Activated CD4-positive, alpha-beta T cell treated with anti-CD3 and anti-CD28 coated beads, Interleukin-2, amount 50 U/mL, for 1 hour (primary cell): ENCODE data around the gene FHOD3.

Experiments
- DNase-seq: peaks from one replicate; pipeline ENCODE4 v3.0.0-alpha.2; 2020

Gene FHOD3

DNA sequence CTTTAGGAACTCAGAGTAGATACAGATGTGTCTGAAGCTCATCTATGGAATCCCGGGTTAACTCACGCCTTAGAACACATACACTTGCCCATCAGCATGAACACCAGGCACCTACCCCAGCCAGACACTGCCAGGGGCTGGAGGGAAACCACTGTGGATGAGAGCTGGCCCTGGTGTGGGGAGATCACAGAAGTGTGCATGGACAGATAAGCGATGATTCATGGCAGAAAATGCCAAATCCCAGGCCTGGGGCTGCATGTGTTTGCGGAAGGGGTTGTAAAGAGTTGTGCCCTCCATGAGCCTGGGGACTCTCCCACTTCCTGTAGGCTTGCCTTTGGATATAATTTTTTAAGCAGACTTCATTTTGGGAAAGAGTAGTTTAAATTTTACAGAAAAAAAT lies 193.4 kb downstream of the FHOD3 start:
- DNase-seq, result no peak

DNA sequence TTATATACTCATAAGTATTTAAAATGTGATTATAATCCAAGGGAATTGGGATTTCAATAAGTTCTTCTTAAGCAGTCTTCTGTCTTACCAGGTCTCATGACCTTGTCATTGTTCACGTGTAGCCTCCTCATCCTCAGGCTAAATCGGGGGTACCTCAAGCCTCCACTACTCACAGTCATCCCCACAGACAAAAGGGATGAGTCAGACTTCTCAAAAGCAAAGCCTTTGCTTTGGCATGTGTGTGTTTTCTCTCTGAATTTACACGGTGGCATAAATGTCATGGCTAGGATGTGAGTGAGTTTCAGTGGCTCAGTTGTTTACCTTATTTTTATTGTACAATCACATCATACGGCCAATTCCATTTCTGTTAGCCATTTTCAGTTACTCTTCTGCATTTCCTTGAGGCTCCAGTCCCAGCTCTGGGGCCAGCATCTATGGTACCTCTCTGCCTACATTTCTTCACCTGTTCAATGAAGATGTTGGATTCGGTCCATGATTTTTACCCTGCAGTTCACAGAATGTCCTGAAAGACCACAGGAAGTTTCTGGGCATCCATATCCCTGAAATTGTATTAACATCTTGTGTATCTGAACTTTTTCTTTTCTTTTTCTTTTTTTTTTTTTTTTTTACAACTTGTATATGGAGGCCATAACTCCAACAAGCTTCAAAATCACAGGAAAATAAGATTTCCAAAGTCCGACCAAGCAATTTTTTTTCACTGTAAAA lies 195.3 kb downstream of the FHOD3 start:
- no peak for DNase-seq

DNA sequence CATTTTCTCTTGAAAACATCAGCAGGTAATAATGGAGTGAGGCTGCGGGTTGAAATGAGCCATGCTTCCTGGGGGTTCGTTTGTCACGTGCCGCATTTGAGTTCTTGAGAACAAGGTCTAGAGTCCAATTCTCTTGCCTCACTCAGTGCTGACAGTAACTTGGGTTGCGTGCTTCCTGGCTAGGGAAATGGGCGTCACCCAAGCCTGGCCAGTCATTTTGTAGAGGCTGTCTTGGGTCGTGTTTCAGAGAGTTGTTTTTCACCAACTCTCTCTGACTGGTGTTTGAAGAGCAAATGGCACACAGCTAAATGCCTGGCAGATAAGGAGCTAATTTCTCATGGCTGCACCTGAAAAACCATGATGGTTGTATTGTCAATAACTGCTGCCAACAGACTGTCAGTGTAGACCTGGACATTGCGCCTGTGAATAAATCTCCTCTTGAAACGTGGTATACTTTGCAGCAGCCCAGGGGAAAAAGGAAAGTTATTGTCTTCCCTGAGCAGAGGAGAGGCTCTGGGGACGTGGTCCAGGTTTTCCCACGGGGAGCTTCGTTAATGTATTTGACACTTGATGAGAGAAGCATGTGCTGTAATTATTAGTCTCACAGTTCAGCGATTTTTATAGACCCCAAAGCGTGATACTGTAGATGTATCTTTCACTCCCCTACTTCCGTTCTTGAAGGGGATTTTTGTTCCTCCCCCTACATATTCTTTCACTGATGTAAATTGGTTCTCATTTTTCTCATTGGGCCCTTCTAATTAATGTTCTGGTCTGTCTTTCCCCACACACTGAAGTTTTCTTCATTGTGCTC lies 196.0 kb downstream of the FHOD3 start:
- no peak for DNase-seq

DNA sequence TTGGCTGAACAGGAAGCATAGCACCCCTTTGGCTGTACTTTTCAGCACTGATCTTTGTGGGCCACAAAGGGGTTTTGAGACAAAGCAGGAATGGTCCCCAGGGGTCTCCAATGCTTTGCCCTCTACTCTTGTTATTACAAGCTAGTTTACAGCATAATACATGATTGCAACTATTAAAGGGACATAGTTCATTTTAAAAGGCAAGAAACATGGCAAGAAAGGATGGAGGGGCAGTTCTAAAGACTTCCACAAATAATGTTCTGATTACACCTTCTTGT lies 196.6 kb downstream of the FHOD3 start:
- no peak for DNase-seq

- no peak for DNase-seq
Measured at GRCh38 chr18:36496022-36496421, 198.5 kb downstream of the FHOD3 start.

GRCh38 chr18:36499938-36500337 lies 202.4 kb downstream of the FHOD3 start:
- DNase-seq, result no peak

DNA sequence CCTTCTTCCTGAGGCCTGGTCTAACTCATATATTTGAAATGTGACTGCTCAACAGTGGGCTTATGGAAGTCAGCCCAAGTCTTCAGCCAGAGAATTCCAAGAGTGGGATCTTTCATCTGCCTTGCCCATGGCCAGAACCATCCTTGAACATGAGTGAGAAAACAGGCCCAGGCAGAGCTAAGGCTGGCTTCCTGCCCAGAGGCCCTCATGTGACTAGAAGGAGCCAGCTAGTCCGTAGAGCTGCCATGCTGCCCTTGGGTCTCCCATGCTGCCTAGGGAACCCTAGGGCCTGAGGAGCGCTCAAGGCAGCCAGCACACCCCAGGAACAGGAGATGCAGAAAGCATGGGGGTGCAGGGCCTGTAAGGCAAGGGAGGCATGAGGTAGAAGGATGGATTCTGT lies 203.6 kb downstream of the FHOD3 start:
- DNase-seq, result no peak

DNA sequence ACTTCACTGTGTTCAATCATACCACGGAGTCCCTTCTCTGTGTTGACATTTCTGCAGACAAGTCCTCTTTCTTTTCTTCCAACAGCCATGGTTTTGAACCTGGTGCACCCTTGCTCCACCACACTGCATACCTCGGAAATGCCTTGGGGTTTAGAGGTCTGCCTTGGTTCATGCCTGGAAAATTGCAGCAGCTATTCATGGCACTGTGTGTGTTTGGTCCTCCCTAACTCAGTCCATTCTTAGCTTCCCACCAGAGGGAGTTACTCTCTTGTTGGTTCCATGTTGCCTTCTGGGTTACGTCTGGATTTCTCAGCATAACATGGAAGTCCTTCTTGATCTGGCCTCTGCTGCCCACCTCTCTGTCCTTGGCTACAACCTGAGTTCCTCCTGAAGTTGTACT lies 206.0 kb downstream of the FHOD3 start:
- no peak for DNase-seq

DNA sequence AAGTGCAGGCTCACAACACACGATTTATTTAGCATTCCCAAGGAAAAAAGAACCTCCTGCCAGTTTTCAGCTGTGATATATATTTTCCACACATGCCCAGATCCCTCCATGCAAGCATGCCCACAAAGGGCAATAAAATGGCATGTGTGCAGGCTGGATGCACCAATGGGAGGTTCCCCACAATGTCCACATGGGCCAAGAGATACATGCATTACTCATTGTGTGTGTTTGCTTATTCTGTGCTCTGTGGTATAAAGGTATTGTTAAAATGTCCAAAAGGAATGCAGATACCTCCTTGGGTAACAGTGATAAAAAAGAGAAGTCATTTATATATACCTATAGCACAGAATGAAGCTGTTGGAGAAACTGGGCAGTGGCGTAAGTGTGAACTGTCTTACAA lies 207.4 kb downstream of the FHOD3 start:
- DNase-seq, result no peak

GRCh38 chr18:36505665-36506064 lies 208.2 kb downstream of the FHOD3 start:
- DNase-seq, result no peak

DNA sequence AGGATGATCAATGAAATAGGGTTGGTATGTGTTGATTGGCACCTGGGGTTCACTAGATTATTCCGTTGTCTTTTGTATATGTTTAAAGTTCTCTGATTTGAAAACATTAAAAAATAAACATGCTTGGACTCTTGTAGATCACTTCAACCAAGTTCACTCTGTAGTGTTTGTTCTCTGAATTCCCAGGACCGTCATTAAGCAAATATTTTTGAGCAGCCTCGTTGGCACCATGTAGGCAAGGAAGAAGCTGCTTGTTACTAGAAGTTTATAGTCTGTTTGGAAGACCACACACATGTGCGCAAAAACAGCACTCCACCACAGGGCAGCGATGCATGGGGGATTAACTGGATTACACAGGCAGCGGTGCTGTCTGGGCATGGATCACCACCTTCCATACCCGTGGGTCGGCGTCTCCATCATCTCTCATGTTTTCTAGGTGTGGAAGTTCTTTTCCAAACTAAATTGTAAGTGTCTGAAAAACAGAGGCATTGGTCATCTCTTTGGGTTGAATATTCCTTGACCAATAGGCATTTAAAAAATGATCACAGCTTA lies 212.2 kb downstream of the FHOD3 start:
- no peak for DNase-seq

GRCh38 chr18:36511791-36512352 lies 214.4 kb downstream of the FHOD3 start:
- DNase-seq, result no peak

DNA sequence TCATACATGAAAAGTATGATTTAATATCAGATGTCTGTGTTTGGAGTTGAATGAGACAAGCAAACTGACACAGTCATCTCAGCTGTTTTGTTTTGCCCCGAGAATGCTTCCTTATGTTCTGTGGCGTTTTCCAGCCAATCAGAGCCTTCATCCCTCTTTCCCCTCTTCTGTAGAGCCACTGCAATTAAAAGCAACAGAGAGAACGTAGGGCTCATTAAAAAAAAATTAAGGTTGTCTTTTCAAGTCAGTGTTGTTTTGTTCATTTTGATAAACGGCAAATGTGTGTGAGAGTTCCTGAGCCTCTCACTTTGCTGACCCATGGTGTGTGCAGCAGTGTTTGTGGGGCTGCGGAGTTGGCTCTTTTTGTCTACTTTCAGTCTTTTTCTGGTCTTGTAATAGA lies 216.0 kb downstream of the FHOD3 start:
- no peak for DNase-seq

GRCh38 chr18:36514778-36515177 lies 217.3 kb downstream of the FHOD3 start:
- DNase-seq, result no peak

- DNase-seq, result no peak
Measured at GRCh38 chr18:36516258-36516657, 218.7 kb downstream of the FHOD3 start.

- no peak for DNase-seq
Measured at GRCh38 chr18:36516726-36517125, 219.2 kb downstream of the FHOD3 start.

DNA sequence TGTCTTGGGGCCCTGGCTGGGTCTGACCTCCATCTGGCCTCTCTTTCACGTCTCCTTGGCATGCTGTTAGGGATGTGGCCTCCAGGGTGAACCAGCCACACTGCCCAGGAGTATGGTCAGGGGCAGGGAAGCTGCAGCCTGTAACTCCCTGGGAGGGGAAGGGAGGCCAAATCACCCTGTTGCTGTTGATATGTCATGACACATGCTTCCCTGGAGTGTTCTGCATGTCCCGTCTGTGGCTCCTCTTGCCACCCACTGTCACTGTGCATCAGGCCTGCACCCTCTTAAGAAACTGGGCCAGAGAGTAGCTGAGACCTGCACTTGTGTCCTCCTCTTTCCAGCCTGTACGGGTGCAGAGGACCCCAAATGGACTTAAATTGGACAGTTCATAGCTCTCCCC lies 221.3 kb downstream of the FHOD3 start:
- DNase-seq, result no peak

GRCh38 chr18:36519358-36519757 lies 221.8 kb downstream of the FHOD3 start:
- DNase-seq, result no peak

DNA sequence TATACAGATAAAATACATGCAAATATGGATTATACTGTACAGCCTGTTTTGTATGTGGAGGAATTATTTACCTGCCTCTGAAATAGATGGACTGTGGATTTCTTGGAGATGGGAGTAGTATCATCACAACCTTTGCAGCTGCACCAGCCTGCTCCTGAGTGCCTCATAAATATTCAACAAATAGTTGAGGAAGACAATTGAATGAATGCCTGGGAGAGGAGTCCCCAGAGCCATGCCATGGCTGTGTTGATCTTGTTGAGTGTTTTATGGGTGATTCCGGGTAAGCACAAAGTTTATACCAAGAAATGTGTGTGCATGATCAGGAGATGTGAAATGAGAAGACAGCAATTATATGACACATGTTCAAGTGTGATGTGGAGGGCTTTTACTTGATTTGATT lies 225.0 kb downstream of the FHOD3 start:
- DNase-seq, result no peak

GRCh38 chr18:36525913-36526312 lies 228.4 kb downstream of the FHOD3 start:
- DNase-seq, result no peak

DNA sequence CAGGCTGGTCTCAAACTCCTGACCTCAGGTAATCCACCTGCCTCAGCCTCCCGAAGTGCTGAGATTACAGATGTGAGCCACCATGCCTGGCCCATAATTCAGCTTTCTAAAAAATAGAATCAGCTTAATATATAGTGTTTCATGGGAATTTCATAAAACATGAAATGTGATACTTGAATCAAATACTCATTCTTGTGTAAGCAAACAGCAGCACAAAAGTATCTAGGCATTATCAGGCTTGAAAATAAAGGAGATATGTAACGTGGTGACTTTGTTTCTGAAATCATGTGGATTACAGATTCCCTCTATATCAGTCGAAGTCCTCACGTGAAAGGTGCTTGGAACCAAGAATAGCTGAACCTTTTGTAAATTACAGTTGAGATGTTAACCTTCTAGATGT lies 229.1 kb downstream of the FHOD3 start:
- no peak for DNase-seq

GRCh38 chr18:36527051-36527450 lies 229.5 kb downstream of the FHOD3 start:
- no peak for DNase-seq

GRCh38 chr18:36527740-36528455 lies 230.4 kb downstream of the FHOD3 start:
- DNase-seq, result no peak

- DNase-seq, result no peak
Measured at GRCh38 chr18:36529747-36530146, 232.2 kb downstream of the FHOD3 start.
